H1 (cell line): Measurements from ENCODE around the gene HSD17B3. TPM values are rescaled to one million over a fixed set of nuclear protein-coding genes. Genes with fewer than 3 reads are reported as not detected.

Source experiments
- CTCF ChIA-PET: fragments of 300-600 bp; sonication (Branson Sonifier 250); formaldehyde crosslinking; loops from one replicate; lab custom pipeline; 2021; ENCODE audit not compliant: partially characterized antibody; lab: Charles Lee
- POLR2A ChIA-PET: fragments of 300-600 bp; sonication (Branson Sonifier 250); formaldehyde crosslinking; loops from one replicate; lab custom pipeline; 2021; ENCODE audit warnings: inconsistent platforms; ENCODE audit not compliant: partially characterized antibody; lab: Charles Lee
- DNase-seq, 2 experiments: peaks; one replicate each; pipeline versions ENCODE4 v3.0.0 to v3.0.0-alpha.2; 2010 to 2022; ENCODE audit warnings: low spot score in 2 of 2, low read depth in 1 of 2, mixed read lengths in 1 of 2
- FAIRE-seq: peaks from 2 replicates; lab custom pipeline; 2011; peaks lifted over from hg19 to GRCh38; lab: Jason Lieb, UNC
- H2AFZ ChIP-seq: 2 replicates; pipeline ENCODE4 v1.8.1; 2012; ENCODE audit warnings: low read length, inconsistent platforms
- H2AK5ac ChIP-seq: 2 replicates; pipeline ENCODE4 v1.6.1; 2013; ENCODE audit warnings: low read depth, low read length
- H2BK120ac ChIP-seq: replicated peaks from 2 replicates; pipeline ENCODE3; 2013; ENCODE audit warnings: low read depth, low read length, inconsistent platforms
- H2BK12ac ChIP-seq: 2 replicates; pipeline ENCODE4 v1.6.1; 2013; ENCODE audit warnings: low read depth, low read length
- H2BK15ac ChIP-seq: 2 replicates; pipeline ENCODE4 v1.6.1; 2013; ENCODE audit warnings: low read length
- H2BK20ac ChIP-seq: 2 replicates; pipeline ENCODE4 v1.6.1; 2013; ENCODE audit warnings: low read length
- H2BK5ac ChIP-seq: 2 replicates; pipeline ENCODE4 v1.6.1; 2013; ENCODE audit warnings: low read depth, low read length
- H3K14ac ChIP-seq: 2 replicates; pipeline ENCODE4 v1.6.1; 2013; ENCODE audit warnings: inconsistent platforms; ENCODE audit not compliant: insufficient read length
- H3K18ac ChIP-seq: 2 replicates; pipeline ENCODE4 v1.6.1; 2013; ENCODE audit warnings: low read length; ENCODE audit errors: extremely low read depth
- H3K23ac ChIP-seq: 2 replicates; pipeline ENCODE4 v1.6.1; 2013; ENCODE audit warnings: inconsistent platforms; ENCODE audit not compliant: insufficient read length
- H3K23me2 ChIP-seq: 2 replicates; pipeline ENCODE4 v1.6.1; 2013; ENCODE audit warnings: low read depth, low read length
- H3K27ac ChIP-seq: 2 replicates; pipeline ENCODE4 v1.6.1; 2011; ENCODE audit warnings: low read depth, low read length, inconsistent platforms
- H3K27me3 ChIP-seq, 4 experiments: replicated peaks in 1 of 4; 1 replicate in 1 of 4; 2 replicates in 3 of 4; pipeline versions ENCODE4 v1.6.1 to v1.8.1; 2011 to 2013; ENCODE audit warnings: low read length in 3 of 4, mild to moderate bottlenecking in 3 of 4, inconsistent platforms in 2 of 4, mixed read lengths in 2 of 4, moderate library complexity in 1 of 4; ENCODE audit not compliant: control insufficient read depth in 3 of 4, insufficient read depth in 3 of 4; ENCODE audit errors: extremely low read depth in 1 of 4
- H3K36me3 ChIP-seq, 4 experiments: 2 replicates each; pipeline versions ENCODE4 v1.6.1 to v1.8.1; 2011 to 2013; ENCODE audit warnings: mild to moderate bottlenecking in 4 of 4, low read length in 3 of 4, moderate library complexity in 2 of 4, control low read depth in 1 of 4, inconsistent platforms in 1 of 4; ENCODE audit not compliant: insufficient read depth in 4 of 4, control insufficient read depth in 2 of 4
- H3K4ac ChIP-seq: replicated peaks from 2 replicates; pipeline ENCODE3; 2013; ENCODE audit warnings: low read length, low read depth, mixed read lengths, inconsistent platforms; ENCODE audit not compliant: insufficient read length
- H3K4me1 ChIP-seq, 4 experiments: replicated peaks in 1 of 4; 1 replicate in 1 of 4; 2 replicates in 3 of 4; pipeline versions ENCODE4 v1.6.1 to v1.8.1; 2011 to 2013; ENCODE audit warnings: low read length in 3 of 4, inconsistent platforms in 2 of 4, mixed read lengths in 1 of 4; ENCODE audit not compliant: insufficient read depth in 4 of 4, control insufficient read depth in 3 of 4
- H3K4me2 ChIP-seq, 2 experiments: 2 replicates each; pipeline versions ENCODE4 v1.6.1 to v1.8.1; 2011 to 2013; ENCODE audit warnings: low read depth in 2 of 2, low read length in 2 of 2, control low read depth in 1 of 2, inconsistent platforms in 1 of 2, mild to moderate bottlenecking in 1 of 2; ENCODE audit not compliant: insufficient read depth in 1 of 2
- H3K4me3 ChIP-seq, 4 experiments: fragments of 200-600, 300-600 bp in 1 of 4; sonication (generic), shearing (Covaris generic), sonication (Bioruptor Twin) in 1 of 4; 2 replicates each; pipeline versions ENCODE4 v1.5.1 to v1.8.1; 2011 to 2016; ENCODE audit warnings: low read length in 4 of 4, low read depth in 3 of 4, control low read depth in 2 of 4, inconsistent platforms in 2 of 4, mild to moderate bottlenecking in 2 of 4, mixed read lengths in 1 of 4, moderate library complexity in 1 of 4; ENCODE audit not compliant: insufficient read depth in 2 of 4; ENCODE audit errors: extremely low read depth in 1 of 4
- H3K56ac ChIP-seq: replicated peaks from 2 replicates; pipeline ENCODE3; 2013; ENCODE audit warnings: low read depth, mild to moderate bottlenecking, mixed read lengths, low read length, inconsistent platforms; ENCODE audit not compliant: insufficient read length
- H3K79me1 ChIP-seq: 2 replicates; pipeline ENCODE4 v1.6.1; 2013; ENCODE audit warnings: low read depth, low read length, control low read depth
- H3K79me2 ChIP-seq, 2 experiments: 2 replicates each; pipeline versions ENCODE4 v1.6.1 to v1.8.1; 2012 to 2013; ENCODE audit warnings: low read length in 2 of 2, mild to moderate bottlenecking in 2 of 2, inconsistent platforms in 1 of 2; ENCODE audit not compliant: insufficient read depth in 2 of 2, control insufficient read depth in 1 of 2
- H3K9ac ChIP-seq, 4 experiments: replicated peaks in 1 of 4; 1 replicate in 1 of 4; 2 replicates in 3 of 4; pipeline versions ENCODE4 v1.6.1 to v1.8.1; 2011 to 2013; ENCODE audit warnings: low read depth in 3 of 4, low read length in 3 of 4, control low read depth in 2 of 4, mild to moderate bottlenecking in 2 of 4, moderate library complexity in 2 of 4, inconsistent platforms in 1 of 4; ENCODE audit errors: extremely low read depth in 1 of 4
- H3K9me3 ChIP-seq, 2 experiments: 2 replicates each; pipeline versions ENCODE4 v1.6.1 to v1.8.1; 2012 to 2013; ENCODE audit warnings: mild to moderate bottlenecking in 2 of 2, moderate library complexity in 2 of 2, control low read depth in 1 of 2, inconsistent platforms in 1 of 2, low read depth in 1 of 2, low read length in 1 of 2, mixed read lengths in 1 of 2; ENCODE audit not compliant: insufficient read depth in 2 of 2
- H4K20me1 ChIP-seq, 2 experiments: replicated peaks in 1 of 2; 2 replicates each; pipeline versions ENCODE3 to v1.8.1; 2011 to 2013; ENCODE audit warnings: inconsistent platforms in 2 of 2, low read length in 2 of 2, mild to moderate bottlenecking in 1 of 2; ENCODE audit not compliant: insufficient read depth in 2 of 2, control insufficient read depth in 1 of 2
- H4K5ac ChIP-seq: 2 replicates; pipeline ENCODE4 v1.6.1; 2013; ENCODE audit warnings: low read length, low read depth, mixed read lengths, inconsistent platforms; ENCODE audit not compliant: insufficient read length
- H4K8ac ChIP-seq: 2 replicates; pipeline ENCODE4 v1.8.0; 2013; ENCODE audit warnings: mild to moderate bottlenecking, moderate library complexity, low read length, inconsistent platforms; ENCODE audit not compliant: insufficient read depth; ENCODE audit errors: extremely low read depth
- H4K91ac ChIP-seq: replicated peaks from 2 replicates; pipeline ENCODE3; 2013; ENCODE audit warnings: low read length, mixed read lengths, inconsistent platforms; ENCODE audit not compliant: insufficient read length
- ATF3 ChIP-seq: IDR thresholded peaks from 2 replicates; pipeline ENCODE4 v1.6.1; 2011; ENCODE audit warnings: low read depth, mild to moderate bottlenecking, low read length; ENCODE audit not compliant: insufficient read depth
- CBX5 ChIP-seq: fragments of 300-800, 300-1000 bp; sonication (generic); IDR thresholded peaks from 2 replicates; pipeline ENCODE4 v1.7.1; 2016; ENCODE audit warnings: antibody characterized with exemption, low read length, low read depth
- CHD1 ChIP-seq: IDR thresholded peaks from 2 replicates; pipeline ENCODE4 v1.6.1; 2012; ENCODE audit warnings: low read depth, low read length, improper control_type of control experiment
- MAX ChIP-seq: IDR thresholded peaks from 2 replicates; pipeline ENCODE4 v1.6.1; 2012; ENCODE audit warnings: inconsistent platforms
- NRF1 ChIP-seq: IDR thresholded peaks from 2 replicates; pipeline ENCODE4 v1.6.1; 2011; ENCODE audit warnings: mild to moderate bottlenecking, low read depth, low read length, improper control_type of control experiment
- RFX5 ChIP-seq: IDR thresholded peaks from 2 replicates; pipeline ENCODE4 v1.6.1; 2011; ENCODE audit warnings: low read depth, low read length, improper control_type of control experiment, borderline replicate concordance
- RNF2 ChIP-seq: fragments of 200-900, 300-1000 bp; sonication (generic); IDR thresholded peaks from 2 replicates; pipeline ENCODE4 v1.7.1; 2016; ENCODE audit warnings: borderline replicate concordance, low read depth, mild to moderate bottlenecking, antibody characterized with exemption, low read length; ENCODE audit not compliant: poor library complexity, severe bottlenecking; ENCODE audit errors: missing control alignments
- SAP30 ChIP-seq: fragments of 300-600 bp; sonication (generic); IDR thresholded peaks from 2 replicates; pipeline ENCODE4 v1.7.1; 2012; ENCODE audit warnings: low read length, moderate library complexity, mild to moderate bottlenecking, inconsistent platforms; ENCODE audit not compliant: insufficient read depth, insufficient replicate concordance
- SIX5 ChIP-seq: IDR thresholded peaks from 2 replicates; pipeline ENCODE4 v1.6.1; 2011; ENCODE audit warnings: mild to moderate bottlenecking, low read depth, low read length
- USF2 ChIP-seq: IDR thresholded peaks from 2 replicates; pipeline ENCODE4 v1.6.1; 2011; ENCODE audit warnings: low read length, improper control_type of control experiment
- ZNF274 ChIP-seq: IDR thresholded peaks from 2 replicates; pipeline ENCODE4 v1.7.0; 2012; ENCODE audit warnings: low read length, borderline replicate concordance; ENCODE audit errors: extremely low read depth
- WGBS, 2 experiments: shearing (Covaris generic) in 1 of 2; methylation state at CpG; one replicate each; pipeline versions ENCODE4 v1.1.6 to v1.1.7; 2013 to 2015; ENCODE audit warnings: low lambda C conversion rate in 2 of 2, mixed read lengths in 2 of 2, inconsistent platforms in 1 of 2, low coverage in 1 of 2, missing lambda C conversion rate in 1 of 2; ENCODE audit not compliant: insufficient replicate concordance in 2 of 2, insufficient coverage in 1 of 2, insufficient read length in 1 of 2; ENCODE audit errors: extremely low coverage in 1 of 2, missing lambda C conversion rate in 1 of 2; 5-methylcytosine and 5-hydroxymethylcytosine counted together
- polyA plus RNA-seq, 7 experiments: library from polyadenylated mRNA; depleted of rRNA in 3 of 7; stranded (reverse) in 5 of 7; unstranded in 2 of 7; fragments of >200 nt in 5 of 7; fragments of 200-250 nt in 2 of 7; gene quantifications; 1 replicate in 5 of 7; 2 replicates in 1 of 7; 4 replicates in 1 of 7; pipeline versions ENCODE4 v1.2.1 to v1.2.3, GENCODE V29; 2011 to 2013; ENCODE audit warnings: missing spikeins in 2 of 7, mixed read lengths in 2 of 7
- total RNA-seq: library from RNA; stranded (reverse); fragmentation: NEBNext Ultra II Directional; extraction: Animal tissue kit (Norgen Biotek cat#: 25700); gene quantifications from 2 replicates; pipeline ENCODE4 v1.2.1, GENCODE V29; 2021

The HSD17B3 gene
- total and polyA plus RNA-seq, 2 of the 8 experiments (the other 6 are each of a cell fraction or from before 2014, with no cell fraction given) = not detected

GRCh38 chr9:96345551-96345950 is 43.6 kb upstream of the HSD17B3 start:
- Histone ChIP-seq H3K4me1 (peaks cover 0 to 33% (median 17%) of the 10 kb centered on the region in 4 experiments; a peak in 6 of 7 replicates), H4K8ac (no peak overlapping the region), H2BK15ac (no peak overlapping the region), H2BK120ac (no peak overlapping the region), H3K18ac (no peak overlapping the region), H3K9me3 (peaks cover 0 to 4% of the 10 kb centered on the region in 2 experiments; a peak in 3 of 4 replicates), H2AK5ac (no peak overlapping the region), H3K4me3 (no peak overlapping the region), H2BK20ac (no peak overlapping the region), H4K5ac (no peak overlapping the region), H3K14ac (no peak overlapping the region), H3K9ac (no peak overlapping the region), H4K91ac (no peak overlapping the region), H3K56ac (no peak overlapping the region), H3K27me3 (no peaks in the 10 kb centered on the region), H3K79me2 (no peaks in the 10 kb centered on the region), H2BK12ac (0 out of 2 replicates have a peak overlapping the region, but pooled peaks have one; percentile 21), H3K27ac (no peak overlapping the region), H3K4ac (no peak overlapping the region), H3K23me2 (no peaks in the 10 kb centered on the region), H4K20me1 (no peaks in the 10 kb centered on the region), H3K79me1 (no peaks in the 10 kb centered on the region), H3K23ac (no peak overlapping the region), H2AFZ (0 out of 2 replicates have a peak overlapping the region, but pooled peaks have one; percentile 19), H2BK5ac (peak overlapping the region; percentile 21; the same call in 1 of the 2 replicates), H3K36me3 (no peaks in the 10 kb centered on the region), H3K4me2 (0 out of 4 replicates have a peak overlapping the region, but pooled peaks of 1 of the 2 experiments have one; percentile 3)
- 80% methylated on average over 9 of the region's 9 CpGs; no CpG with 5 or more reads in 1 of the 2 experiments for WGBS, 2 experiments
- POLR2A ChIA-PET = no interaction called here
- DNase-seq (no peak), FAIRE-seq (no peak)
- CTCF ChIA-PET = no interaction called here
- TF ChIP-seq ATF3 (no peak), RNF2 (no peak), SIX5 (no peak), ZNF274 (no peak), MAX (no peak), RFX5 (no peak), USF2 (no peak), NRF1 (no peak), SAP30 (no peak), CHD1 (no peak), CBX5 (no peak)
